H9 (cell line): ENCODE data around the gene DGUOK. TPM values are rescaled to one million over a fixed set of nuclear protein-coding genes. Genes with fewer than 3 reads are reported as not detected.

Source experiments
- DNase-seq: peaks from one replicate; pipeline ENCODE4 v3.0.0-alpha.2; 2017
- H2AFZ ChIP-seq: one replicate; pipeline ENCODE4 v1.6.1; 2013; ENCODE audit warnings: mild to moderate bottlenecking, low read length, control low read depth, moderate library complexity
- H2AK5ac ChIP-seq: 2 replicates; pipeline ENCODE4 v1.6.1; 2013; ENCODE audit warnings: low read length, control low read depth, mixed read lengths; ENCODE audit not compliant: insufficient read length
- H2BK120ac ChIP-seq: one replicate; pipeline ENCODE4 v1.6.1; 2013; ENCODE audit warnings: low read depth, mild to moderate bottlenecking, low read length, control low read depth, inconsistent platforms; ENCODE audit not compliant: poor library complexity, severe bottlenecking
- H2BK12ac ChIP-seq: 2 replicates; pipeline ENCODE4 v1.6.1; 2013; ENCODE audit warnings: low read length, control low read depth, mixed read lengths, low read depth; ENCODE audit not compliant: insufficient read length
- H2BK15ac ChIP-seq: 2 replicates; pipeline ENCODE4 v1.6.1; 2013; ENCODE audit warnings: low read depth, low read length, control low read depth
- H2BK20ac ChIP-seq: one replicate; pipeline ENCODE4 v1.6.1; 2013; ENCODE audit warnings: low read depth, mild to moderate bottlenecking, low read length, control low read depth, inconsistent platforms; ENCODE audit not compliant: poor library complexity, severe bottlenecking
- H2BK5ac ChIP-seq: 2 replicates; pipeline ENCODE4 v1.6.1; 2013; ENCODE audit warnings: low read length, control low read depth, mixed read lengths; ENCODE audit not compliant: insufficient read length
- H3K14ac ChIP-seq: 2 replicates; pipeline ENCODE4 v1.6.1; 2013; ENCODE audit warnings: low read length, control low read depth; ENCODE audit not compliant: insufficient read depth
- H3K18ac ChIP-seq: 2 replicates; pipeline ENCODE4 v1.6.1; 2013; ENCODE audit warnings: low read depth, mild to moderate bottlenecking, mixed read lengths, low read length, control low read depth; ENCODE audit not compliant: insufficient read length
- H3K23ac ChIP-seq: 2 replicates; pipeline ENCODE4 v1.6.1; 2013; ENCODE audit warnings: low read length, control low read depth, mixed read lengths, low read depth; ENCODE audit not compliant: insufficient read length
- H3K23me2 ChIP-seq: 2 replicates; pipeline ENCODE4 v1.6.1; 2013; ENCODE audit warnings: low read depth, mild to moderate bottlenecking, mixed read lengths, low read length, control low read depth; ENCODE audit not compliant: insufficient read length, poor library complexity, severe bottlenecking
- H3K27ac ChIP-seq: 2 replicates; pipeline ENCODE4 v1.5.1; 2013; ENCODE audit warnings: low read length, control low read depth, mixed read lengths, low read depth; ENCODE audit not compliant: insufficient read length
- H3K27me3 ChIP-seq: 2 replicates; pipeline ENCODE4 v1.6.1; 2013; ENCODE audit warnings: low read length, control low read depth, inconsistent platforms; ENCODE audit not compliant: insufficient read depth
- H3K4ac ChIP-seq: 2 replicates; pipeline ENCODE4 v1.6.1; 2013; ENCODE audit warnings: low read depth, mild to moderate bottlenecking, control low read depth, inconsistent platforms, low read length, moderate library complexity
- H3K4me1 ChIP-seq: 2 replicates; pipeline ENCODE4 v1.6.1; 2013; ENCODE audit warnings: low read length, control low read depth, inconsistent platforms; ENCODE audit not compliant: insufficient read depth
- H3K4me2 ChIP-seq: 2 replicates; pipeline ENCODE4 v1.6.1; 2013; ENCODE audit warnings: low read length, control low read depth, mixed read lengths; ENCODE audit not compliant: insufficient read length, insufficient read depth
- H3K56ac ChIP-seq: 2 replicates; pipeline ENCODE4 v1.6.1; 2013; ENCODE audit warnings: low read depth, mild to moderate bottlenecking, mixed read lengths, low read length, control low read depth; ENCODE audit not compliant: insufficient read length
- H3K79me1 ChIP-seq: 2 replicates; pipeline ENCODE4 v1.6.1; 2013; ENCODE audit warnings: low read depth, mild to moderate bottlenecking, moderate library complexity, low read length, control low read depth, inconsistent platforms; ENCODE audit not compliant: insufficient read depth, poor library complexity, severe bottlenecking
- H3K79me2 ChIP-seq: 2 replicates; pipeline ENCODE4 v1.6.1; 2013; ENCODE audit warnings: low read length, control low read depth, inconsistent platforms; ENCODE audit not compliant: insufficient read depth
- H3K9ac ChIP-seq: 2 replicates; pipeline ENCODE4 v1.6.1; 2013; ENCODE audit warnings: low read length, control low read depth, mixed read lengths; ENCODE audit not compliant: insufficient read length; ENCODE audit errors: extremely low read depth
- H3K9me3 ChIP-seq: one replicate; pipeline ENCODE4 v1.6.1; 2013; ENCODE audit warnings: low read depth, low read length, inconsistent platforms; ENCODE audit not compliant: control insufficient read depth
- H3T11ph ChIP-seq: one replicate; pipeline ENCODE4 v1.6.1; 2013; ENCODE audit warnings: mild to moderate bottlenecking, low read length, control low read depth, inconsistent platforms
- H4K20me1 ChIP-seq: one replicate; pipeline ENCODE4 v1.6.1; 2013; ENCODE audit not compliant: control insufficient read depth, insufficient read length, insufficient read depth
- H4K5ac ChIP-seq: 2 replicates; pipeline ENCODE4 v1.6.1; 2013; ENCODE audit warnings: low read depth, mild to moderate bottlenecking, mixed read lengths, low read length, control low read depth; ENCODE audit not compliant: insufficient read length
- H4K8ac ChIP-seq: replicated peaks from 2 replicates; pipeline ENCODE4 v1.6.1; 2013; ENCODE audit warnings: low read length, control low read depth, mixed read lengths, low read depth; ENCODE audit not compliant: insufficient read length
- H4K91ac ChIP-seq: 2 replicates; pipeline ENCODE4 v1.6.1; 2013; ENCODE audit warnings: low read depth, mild to moderate bottlenecking, moderate library complexity, mixed read lengths, low read length, control low read depth; ENCODE audit not compliant: insufficient read length
- H3K27ac Mint-ChIP-seq, 3 experiments: 2 replicates in 2 of 3; 3 replicates in 1 of 3; pipeline ENCODE4 v1.8.0; 2020 to 2021; ENCODE audit warnings: mixed read lengths in 3 of 3, mild to moderate bottlenecking in 1 of 3, moderate library complexity in 1 of 3
- H3K27me3 Mint-ChIP-seq: 2 replicates; pipeline ENCODE4 v1.8.0; 2021; ENCODE audit warnings: low read depth, mild to moderate bottlenecking, moderate library complexity, mixed read lengths
- H3K36me3 Mint-ChIP-seq, 3 experiments: 2 replicates in 2 of 3; 3 replicates in 1 of 3; pipeline ENCODE4 v1.8.0; 2020 to 2021; ENCODE audit warnings: low read depth in 3 of 3, mixed read lengths in 3 of 3; ENCODE audit not compliant: insufficient read depth in 1 of 3
- H3K4me1 Mint-ChIP-seq, 2 experiments: 2 replicates each; pipeline ENCODE4 v1.8.0; 2020; ENCODE audit warnings: mixed read lengths in 2 of 2
- H3K4me3 Mint-ChIP-seq, 2 experiments: 2 replicates in 1 of 2; 3 replicates in 1 of 2; pipeline ENCODE4 v1.8.0; 2020 to 2021; ENCODE audit warnings: mild to moderate bottlenecking in 2 of 2, mixed read lengths in 2 of 2, moderate library complexity in 1 of 2
- H3K9me3 Mint-ChIP-seq, 2 experiments: 2 replicates in 1 of 2; 3 replicates in 1 of 2; pipeline ENCODE4 v1.8.0; 2020; ENCODE audit warnings: mild to moderate bottlenecking in 2 of 2, mixed read lengths in 2 of 2, moderate library complexity in 1 of 2
- CTCF ChIP-seq: fragments of 200-600 bp; sonication (generic); conservative IDR thresholded peaks from 3 replicates; pipeline ENCODE4 v1.8.0; 2021; ENCODE audit warnings: antibody characterized with exemption, mild to moderate bottlenecking
- WGBS: extraction: QIAGEN DNeasy Blood & Tissue Kit; methylation state at CpG from one replicate; pipeline ENCODE4 v1.1.7; 2013; ENCODE audit warnings: missing lambda C conversion rate, low lambda C conversion rate, mixed read lengths; ENCODE audit not compliant: insufficient read length; ENCODE audit errors: extremely low coverage; 5-methylcytosine and 5-hydroxymethylcytosine counted together
- total RNA-seq: library from RNA; stranded (reverse); gene quantifications from 2 replicates; pipeline ENCODE4 v1.2.1, GENCODE V29; 2021

The DGUOK gene
- total RNA-seq, 1 experiment from 2014 or later: 98.5 TPM

DNA sequence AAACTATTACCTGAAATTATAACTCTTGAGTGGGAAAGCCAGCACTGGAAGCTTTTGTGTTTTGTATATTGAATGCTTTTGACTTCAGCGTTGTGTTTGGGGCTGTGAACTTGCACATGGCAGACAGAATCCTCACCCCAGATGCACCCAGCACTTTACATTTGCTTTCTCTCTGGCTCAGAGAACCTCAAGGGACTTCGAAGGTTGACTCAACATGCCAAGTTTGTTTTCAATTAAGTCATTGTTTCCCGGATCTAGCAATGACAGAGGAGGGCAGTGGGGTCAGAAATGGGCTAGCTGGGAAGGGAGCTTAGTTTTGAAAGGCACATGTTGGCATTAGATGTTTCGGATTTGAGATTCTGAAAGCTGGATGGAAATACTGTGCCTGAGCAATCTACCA lies 80.4 kb downstream of the DGUOK start:
- no peak overlapping the region for H3K27ac ChIP-seq
- DNase-seq: no peak
- H3K9ac ChIP-seq: no peak overlapping the region
- no peaks in the 10 kb centered on the region for H3K27me3 ChIP-seq
- no peak overlapping the region for H3K14ac ChIP-seq
- no peaks in the 10 kb centered on the region; a peak in 1 of 5 replicates for H3K9me3 Mint-ChIP-seq
- no peak overlapping the region for H3T11ph ChIP-seq
- no peak overlapping the region for H4K5ac ChIP-seq
- H3K9me3 ChIP-seq: no peaks in the 10 kb centered on the region
- no peak overlapping the region for H2BK5ac ChIP-seq
- no peak overlapping the region for H2AK5ac ChIP-seq
- no CpG with 5 or more reads among the region's 4 CpGs for WGBS
- no peak overlapping the region for H2BK120ac ChIP-seq
- H2BK15ac ChIP-seq: no peak overlapping the region
- no peak overlapping the region for H4K8ac ChIP-seq
- H3K18ac ChIP-seq: no peak overlapping the region
- peaks cover 7% of the 10 kb centered on the region; the same call in 1 of the 2 replicates for H3K79me2 ChIP-seq
- no peaks in the 10 kb centered on the region for H4K20me1 ChIP-seq
- peaks cover 5 to 19% (median 9%) of the 10 kb centered on the region in 3 experiments for H3K36me3 Mint-ChIP-seq
- no peak overlapping the region for H2AFZ ChIP-seq
- no peak overlapping the region; a peak in 1 of 5 replicates for H3K4me3 Mint-ChIP-seq
- no peak overlapping the region for H3K23ac ChIP-seq
- peaks cover 4% of the 10 kb centered on the region for H3K79me1 ChIP-seq
- no peaks in the 10 kb centered on the region for H3K23me2 ChIP-seq
- H2BK20ac ChIP-seq: no peak overlapping the region
- TF ChIP-seq CTCF: no peak
- H2BK12ac ChIP-seq: no peak overlapping the region
- no peaks in the 10 kb centered on the region for H3K27me3 Mint-ChIP-seq
- H3K4me2 ChIP-seq: no peak overlapping the region
- no peak overlapping the region for H4K91ac ChIP-seq
- peak overlapping the region in 1 of 3 experiments; percentile 71; a peak in 1 of 7 replicates for H3K27ac Mint-ChIP-seq
- H3K56ac ChIP-seq: no peak overlapping the region
- no peak overlapping the region for H3K4ac ChIP-seq
- H3K4me1 ChIP-seq: peaks cover 10% of the 10 kb centered on the region; the same call in 1 of the 2 replicates
- peaks cover 67 to 69% of the 10 kb centered on the region in 2 experiments for H3K4me1 Mint-ChIP-seq
